Measurements from ENCODE around the gene MYOZ3. TPM values are rescaled to one million over a fixed set of nuclear protein-coding genes. Genes with fewer than 3 reads are reported as not detected.

MYOZ3 gene
- total RNA-seq, 1 experiment from 2014 or later: not detected

- in situ Hi-C loops (cut with HindIII; ENCODE audit: low pct_unique_long_range_greater_than_20kb, low sequenced_read_pairs): no loop called here
- DNase-seq (ENCODE audit: low read depth, low spot score): peak; percentile 71
Observed at GRCh38 chr5:150665044-150665443, 4.0 kb downstream of the MYOZ3 start.

DNA sequence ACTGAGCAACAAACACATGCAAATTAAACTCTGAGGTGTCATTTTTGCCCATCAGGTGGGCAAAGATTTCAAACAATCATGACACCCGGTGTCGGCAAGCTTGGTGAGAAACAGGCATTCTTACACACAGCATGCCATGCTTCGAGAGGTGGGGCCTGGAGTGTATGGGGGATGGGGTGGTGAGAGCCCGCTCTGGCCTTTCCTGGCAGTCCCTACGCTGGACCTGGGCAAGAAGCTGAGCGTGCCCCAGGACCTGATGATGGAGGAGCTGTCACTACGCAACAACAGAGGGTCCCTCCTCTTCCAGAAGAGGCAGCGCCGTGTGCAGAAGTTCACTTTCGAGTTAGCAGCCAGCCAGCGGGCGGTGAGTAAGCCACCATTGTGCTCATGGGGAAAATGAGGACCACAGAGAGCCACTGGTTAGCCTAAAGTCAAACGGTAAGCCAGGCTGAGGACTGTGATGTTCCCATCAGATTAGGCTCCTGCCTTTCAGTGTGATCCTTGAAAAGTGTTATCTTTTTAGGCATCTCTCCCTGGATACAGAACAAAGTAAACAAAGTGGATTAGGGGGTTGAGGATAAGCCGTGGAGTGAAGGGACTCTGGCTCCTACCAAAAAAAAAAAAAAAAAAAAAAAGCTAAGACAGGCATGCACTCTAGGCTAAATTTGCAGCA is 9.4 kb downstream of the MYOZ3 start:
- DNase-seq (ENCODE audit: low read depth, low spot score): no peak

GRCh38 chr5:150670948-150671310 is 9.9 kb downstream of the MYOZ3 start:
- no peak for DNase-seq (ENCODE audit: low read depth, low spot score)
- in situ Hi-C loops (cut with HindIII; ENCODE audit: low pct_unique_long_range_greater_than_20kb, low sequenced_read_pairs): no loop called here

More for the DNA sequence above, 9.4 kb downstream of the MYOZ3 start:
- in situ Hi-C loops (cut with HindIII; ENCODE audit: low pct_unique_long_range_greater_than_20kb, low sequenced_read_pairs): no loop called here

GRCh38 chr5:150671509-150672236 is 10.6 kb downstream of the MYOZ3 start:
- in situ Hi-C loops (cut with HindIII; ENCODE audit: low pct_unique_long_range_greater_than_20kb, low sequenced_read_pairs): no loop called here
- no peak for DNase-seq (ENCODE audit: low read depth, low spot score)

GRCh38 chr5:150672237-150672883 is 11.3 kb downstream of the MYOZ3 start:
- in situ Hi-C loops (cut with HindIII; ENCODE audit: low pct_unique_long_range_greater_than_20kb, low sequenced_read_pairs): no loop called here
- DNase-seq (ENCODE audit: low read depth, low spot score): no peak

DNA sequence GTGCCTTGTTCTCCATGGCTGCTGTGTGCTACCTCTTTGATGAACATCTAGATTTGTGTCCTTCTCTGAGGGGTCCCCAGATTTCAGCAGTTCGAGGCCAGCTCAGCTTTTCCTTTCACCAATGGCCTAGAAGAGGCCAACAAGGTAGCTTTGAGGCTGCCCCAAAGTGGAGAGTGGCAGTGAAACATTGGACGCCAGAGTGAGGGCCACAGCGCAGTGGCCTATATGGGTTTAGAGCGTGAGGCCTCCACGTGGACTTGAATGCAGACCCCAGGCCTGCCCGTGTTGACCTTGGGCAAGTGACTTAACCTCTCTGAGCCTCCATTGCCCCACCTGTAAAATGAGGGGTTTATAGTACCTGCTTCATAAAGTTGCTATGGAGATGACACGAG is 11.8 kb downstream of the MYOZ3 start:
- no peak for DNase-seq (ENCODE audit: low read depth, low spot score)
- in situ Hi-C loops (cut with HindIII; ENCODE audit: low pct_unique_long_range_greater_than_20kb, low sequenced_read_pairs): no loop called here

DNA sequence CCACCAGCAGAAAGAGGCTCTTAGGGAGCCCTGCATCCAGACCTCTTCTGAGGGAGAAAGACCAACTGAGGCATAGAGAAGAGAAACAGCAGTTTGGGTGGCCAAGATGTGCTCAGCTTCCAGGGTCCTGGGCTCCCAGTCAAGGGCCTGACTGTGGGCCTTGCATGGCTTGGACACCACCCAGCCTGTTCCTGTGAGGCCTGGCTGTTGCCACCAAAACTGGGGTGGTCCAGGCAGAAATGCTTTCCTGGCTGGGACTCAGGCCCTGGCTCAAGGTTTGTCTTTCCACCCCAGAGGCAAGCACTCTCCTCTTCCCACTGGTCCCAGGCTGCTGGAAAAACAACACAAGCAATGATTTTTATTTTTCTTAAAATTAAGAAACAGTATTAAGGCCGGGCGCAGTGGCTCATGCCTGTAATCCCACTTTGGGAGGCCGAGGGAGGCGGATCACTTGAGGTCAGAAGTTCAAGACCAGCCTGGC is 13.3 kb downstream of the MYOZ3 start:
- DNase-seq (ENCODE audit: low read depth, low spot score): no peak
- in situ Hi-C loops (cut with HindIII; ENCODE audit: low pct_unique_long_range_greater_than_20kb, low sequenced_read_pairs): no loop called here

GRCh38 chr5:150675069-150675468 is 14.0 kb downstream of the MYOZ3 start:
- in situ Hi-C loops (cut with HindIII; ENCODE audit: low pct_unique_long_range_greater_than_20kb, low sequenced_read_pairs): no loop called here
- no peak for DNase-seq (ENCODE audit: low read depth, low spot score)

DNA sequence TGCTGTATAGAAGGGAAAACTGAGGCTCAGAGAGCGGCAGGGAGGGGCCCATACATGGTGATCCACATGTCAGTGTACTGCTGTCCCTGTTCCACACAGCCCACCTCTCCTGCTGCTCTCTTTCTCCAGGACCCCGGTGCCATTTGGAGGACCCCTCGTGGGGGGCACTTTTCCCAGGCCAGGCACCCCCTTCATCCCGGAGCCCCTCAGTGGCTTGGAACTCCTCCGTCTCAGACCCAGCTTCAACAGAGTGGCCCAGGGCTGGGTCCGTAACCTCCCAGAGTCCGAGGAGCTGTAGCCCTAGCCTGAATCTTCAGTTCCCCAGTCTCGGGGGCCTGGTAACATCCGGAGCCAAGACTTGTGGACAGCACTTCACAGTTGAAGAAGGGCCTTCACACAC is 15.5 kb downstream of the MYOZ3 start:
- in situ Hi-C loops (cut with HindIII; ENCODE audit: low pct_unique_long_range_greater_than_20kb, low sequenced_read_pairs): no loop called here
- no peak for DNase-seq (ENCODE audit: low read depth, low spot score)

GRCh38 chr5:150689120-150689519 is 28.1 kb downstream of the MYOZ3 start:
- in situ Hi-C loops (cut with HindIII; ENCODE audit: low pct_unique_long_range_greater_than_20kb, low sequenced_read_pairs): no loop called here

GRCh38 chr5:150690760-150691159 is 29.7 kb downstream of the MYOZ3 start:
- DNase-seq (ENCODE audit: low read depth, low spot score): no peak
- in situ Hi-C loops (cut with HindIII; ENCODE audit: low pct_unique_long_range_greater_than_20kb, low sequenced_read_pairs): no loop called here

More at GRCh38 chr5:150689120-150689519, 28.1 kb downstream of the MYOZ3 start:
- no peak for DNase-seq (ENCODE audit: low read depth, low spot score)

- in situ Hi-C loops (cut with HindIII; ENCODE audit: low pct_unique_long_range_greater_than_20kb, low sequenced_read_pairs): no loop called here
- DNase-seq (ENCODE audit: low read depth, low spot score): no peak
Observed at GRCh38 chr5:150692276-150692675, 31.2 kb downstream of the MYOZ3 start.

DNA sequence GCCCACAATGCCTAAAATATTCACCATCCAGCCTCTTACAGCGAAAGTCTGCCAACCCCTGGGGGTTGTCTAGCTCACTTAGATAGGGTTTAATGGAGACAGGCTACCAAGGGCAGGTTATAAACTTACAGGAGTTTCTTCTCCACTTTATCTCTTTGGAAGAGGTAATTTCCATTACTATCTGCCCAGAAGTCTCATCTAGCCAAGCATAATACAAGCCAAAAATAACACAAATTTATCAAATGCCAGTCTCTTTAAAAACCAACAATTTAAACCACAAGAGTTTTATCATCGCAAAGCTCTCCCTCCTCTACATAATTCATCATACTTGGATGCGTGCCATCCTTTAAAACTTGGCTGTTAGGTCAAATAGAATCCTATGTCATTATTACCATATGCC is 33.6 kb downstream of the MYOZ3 start:
- in situ Hi-C loops (cut with HindIII; ENCODE audit: low pct_unique_long_range_greater_than_20kb, low sequenced_read_pairs): no loop called here
- DNase-seq (ENCODE audit: low read depth, low spot score): no peak

- DNase-seq (ENCODE audit: low read depth, low spot score): no peak
- in situ Hi-C loops (cut with HindIII; ENCODE audit: low pct_unique_long_range_greater_than_20kb, low sequenced_read_pairs): no loop called here
Observed at GRCh38 chr5:150700246-150700593, 39.2 kb downstream of the MYOZ3 start.

GRCh38 chr5:150700594-150701377 is 39.7 kb downstream of the MYOZ3 start, which contains the start of gene RBM22:
Gene RBM22 (minus strand): TSS chr5:150701062. CDS start chr5:150700985, 77 bp downstream.
- in situ Hi-C loops (cut with HindIII; ENCODE audit: low pct_unique_long_range_greater_than_20kb, low sequenced_read_pairs): no loop called here

DNA sequence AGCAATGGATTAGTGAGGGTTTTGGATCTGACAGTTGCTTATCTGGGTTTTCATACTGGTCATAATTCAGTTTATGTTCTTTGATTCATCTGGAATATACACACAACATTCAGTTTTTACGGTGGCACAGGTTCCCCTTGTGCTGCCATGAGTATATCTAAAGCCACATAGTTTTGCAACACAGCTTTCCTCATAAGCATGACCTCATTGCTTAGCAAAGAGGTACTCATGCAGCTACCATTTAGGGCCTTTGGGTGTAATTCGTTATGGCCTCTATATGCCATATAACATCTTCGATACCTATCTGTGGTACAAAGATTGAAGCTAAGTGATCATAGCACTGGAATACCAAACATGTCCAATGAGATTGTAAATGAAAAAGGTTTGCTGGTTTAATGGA is 42.7 kb downstream of the MYOZ3 start:
- in situ Hi-C loops (cut with HindIII; ENCODE audit: low pct_unique_long_range_greater_than_20kb, low sequenced_read_pairs): no loop called here
- DNase-seq (ENCODE audit: low read depth, low spot score): no peak

More at GRCh38 chr5:150700594-150701377, 39.7 kb downstream of the MYOZ3 start, which contains the start of gene RBM22:
- DNase-seq (ENCODE audit: low read depth, low spot score): peak; percentile 86

DNA sequence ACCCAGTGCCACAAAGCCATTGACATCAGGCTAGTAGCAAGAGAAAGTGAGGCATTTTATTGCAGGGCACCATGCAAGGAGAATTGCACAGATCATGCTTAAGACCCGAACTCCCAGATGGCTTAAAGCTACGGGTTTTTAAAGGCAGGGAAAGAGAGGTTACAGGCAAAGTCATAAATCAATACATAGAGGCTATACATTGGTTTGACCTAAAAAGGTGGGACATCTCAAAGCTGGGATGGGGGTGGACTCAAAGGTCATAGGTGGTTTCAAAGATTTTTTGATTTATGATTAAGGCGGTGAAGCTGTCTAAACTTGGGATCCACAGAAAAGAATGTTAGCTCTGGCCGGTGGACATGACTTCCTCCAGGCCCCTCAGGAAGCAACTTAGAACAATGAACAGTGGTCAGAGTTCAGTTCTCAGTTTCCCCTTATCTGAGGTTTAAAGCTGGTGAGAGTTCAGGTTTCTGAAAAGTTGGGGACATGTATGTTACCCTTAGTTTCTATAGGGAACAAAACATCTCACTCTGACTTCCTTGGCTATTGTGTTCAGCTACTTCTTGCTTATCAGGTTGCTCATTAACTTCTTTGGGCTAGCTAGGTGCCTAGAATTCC is 45.8 kb downstream of the MYOZ3 start:
- in situ Hi-C loops (cut with HindIII; ENCODE audit: low pct_unique_long_range_greater_than_20kb, low sequenced_read_pairs): no loop called here
- no peak for DNase-seq (ENCODE audit: low read depth, low spot score)
